ENCODE data around the gene CDH8. TPM values are rescaled to one million over a fixed set of nuclear protein-coding genes. Genes with fewer than 3 reads are reported as not detected.

The CDH8 gene
- total and polyA plus RNA-seq, 7 donors = 0.13 to 3.9 (median 0.83) TPM; not detected in 2

DNA sequence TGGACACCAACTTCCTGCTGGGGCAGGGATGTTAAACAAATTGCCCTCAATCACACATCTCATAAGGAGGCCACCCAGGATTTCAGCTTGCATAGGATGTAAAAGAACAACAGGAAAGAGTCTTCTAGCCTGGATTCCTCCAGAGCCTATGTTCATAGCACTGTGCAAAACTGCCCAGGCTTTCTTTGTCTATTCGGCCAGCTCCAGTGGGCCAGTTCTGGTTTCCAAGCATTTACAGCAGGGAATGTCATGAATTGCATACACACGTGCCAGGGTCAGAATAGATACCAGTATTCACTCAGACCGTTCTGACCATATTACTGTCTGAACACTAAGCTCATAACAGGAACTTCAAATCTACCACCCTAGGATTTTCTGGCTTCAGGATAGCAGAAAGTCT is 273.2 kb downstream of the CDH8 start:
- whole genome bisulfite sequencing, 2 donors = 76 to 77% methylated on average over 3 of the region's 3 CpGs
- Histone ChIP-seq H3K27me3 (no peaks in the 10 kb centered on the region), H3K36me3 (no peaks in the 10 kb centered on the region), H3K4me3 (no peak overlapping the region), H3K27ac (no peak overlapping the region), H3K9me3 (peaks cover 0 to 2% (median 0%) of the 10 kb centered on the region in 4 donors), H3K4me1 (no peaks in the 10 kb centered on the region)
- TF ChIP-seq, protein P1, sequence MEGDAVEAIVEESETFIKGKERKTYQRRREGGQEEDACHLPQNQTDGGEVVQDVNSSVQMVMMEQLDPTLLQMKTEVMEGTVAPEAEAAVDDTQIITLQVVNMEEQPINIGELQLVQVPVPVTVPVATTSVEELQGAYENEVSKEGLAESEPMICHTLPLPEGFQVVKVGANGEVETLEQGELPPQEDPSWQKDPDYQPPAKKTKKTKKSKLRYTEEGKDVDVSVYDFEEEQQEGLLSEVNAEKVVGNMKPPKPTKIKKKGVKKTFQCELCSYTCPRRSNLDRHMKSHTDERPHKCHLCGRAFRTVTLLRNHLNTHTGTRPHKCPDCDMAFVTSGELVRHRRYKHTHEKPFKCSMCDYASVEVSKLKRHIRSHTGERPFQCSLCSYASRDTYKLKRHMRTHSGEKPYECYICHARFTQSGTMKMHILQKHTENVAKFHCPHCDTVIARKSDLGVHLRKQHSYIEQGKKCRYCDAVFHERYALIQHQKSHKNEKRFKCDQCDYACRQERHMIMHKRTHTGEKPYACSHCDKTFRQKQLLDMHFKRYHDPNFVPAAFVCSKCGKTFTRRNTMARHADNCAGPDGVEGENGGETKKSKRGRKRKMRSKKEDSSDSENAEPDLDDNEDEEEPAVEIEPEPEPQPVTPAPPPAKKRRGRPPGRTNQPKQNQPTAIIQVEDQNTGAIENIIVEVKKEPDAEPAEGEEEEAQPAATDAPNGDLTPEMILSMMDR (IDR thresholded peaks at IDR 0.05) = no peak
- TF ChIP-seq POLR2AphosphoS5 (IDR thresholded peaks at IDR 0.05) (no peak), EP300 (IDR thresholded peaks at IDR 0.05) (no peak), POLR2A (IDR thresholded peaks at IDR 0.05) (no peak)
- intact Hi-C loops (cut with DNase I) = no loop called here
- DNase-seq = no peak

DNA sequence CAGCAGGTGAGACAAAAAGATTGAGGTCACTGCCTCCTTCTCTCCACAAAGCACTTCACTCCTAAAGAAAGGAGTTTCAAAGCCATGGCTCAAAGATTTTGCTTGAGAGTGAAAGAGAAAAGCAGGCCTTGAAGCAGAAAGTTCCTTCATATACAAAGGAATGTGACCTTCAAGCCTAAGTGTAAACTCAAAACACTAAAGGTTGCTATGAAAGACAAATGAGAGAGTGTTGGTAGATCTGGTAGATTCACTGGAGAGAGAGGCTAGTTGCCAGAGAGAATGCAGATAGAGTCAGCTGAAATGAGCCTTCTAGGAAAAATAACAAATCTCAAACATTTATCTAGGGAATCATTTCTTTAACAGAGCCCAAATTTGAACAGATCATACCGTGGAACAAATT is 305.2 kb downstream of the CDH8 start:
- no peaks in the 10 kb centered on the region for H3K9me3 ChIP-seq
- TF ChIP-seq POLR2A (IDR thresholded peaks at IDR 0.05) (no peak), EP300 (IDR thresholded peaks at IDR 0.05) (no peak)
- intact Hi-C loops (cut with DNase I) = no loop called here
- H3K36me3 ChIP-seq = no peaks in the 10 kb centered on the region
- H3K4me3 ChIP-seq = no peak overlapping the region
- H3K4me1 ChIP-seq = no peaks in the 10 kb centered on the region
- DNase-seq = no peak
- no peak overlapping the region for H3K27ac ChIP-seq
- 68 to 72% methylated on average over 1 of the region's 1 CpG for WGBS, 2 donors
- no peaks in the 10 kb centered on the region for H3K27me3 ChIP-seq

DNA sequence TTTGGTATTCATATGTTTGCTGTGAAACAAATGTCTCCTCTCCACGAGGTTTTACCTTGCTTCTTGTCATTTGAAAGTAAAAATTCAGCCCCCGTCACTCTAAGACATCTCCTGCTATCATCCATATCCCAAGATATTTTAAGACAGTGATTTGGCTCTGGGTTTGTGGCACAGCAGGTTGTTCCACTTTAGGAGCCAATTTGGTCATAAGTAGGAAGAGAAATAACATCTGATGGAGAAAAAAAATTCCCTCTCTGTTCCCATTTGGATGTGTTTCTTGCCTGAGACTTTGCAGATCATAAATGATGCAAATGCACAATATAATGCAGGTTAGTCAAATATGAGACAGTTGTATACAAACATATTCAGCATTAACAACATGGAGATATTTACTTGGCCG is 309.5 kb downstream of the CDH8 start:
- no peaks in the 10 kb centered on the region for H3K9me3 ChIP-seq
- intact Hi-C loops (cut with DNase I) = no loop called here
- no peaks in the 10 kb centered on the region for H3K4me1 ChIP-seq
- H3K27me3 ChIP-seq = no peaks in the 10 kb centered on the region
- H3K36me3 ChIP-seq = no peaks in the 10 kb centered on the region
- DNase-seq = no peak
- H3K27ac ChIP-seq = no peak overlapping the region
- TF ChIP-seq POLR2A (IDR thresholded peaks at IDR 0.05) (no peak), POLR2AphosphoS5 (IDR thresholded peaks at IDR 0.05) (no peak), EP300 (IDR thresholded peaks at IDR 0.05) (no peak)
- TF ChIP-seq, protein P1 (IDR thresholded peaks at IDR 0.05) = no peak
- no peak overlapping the region for H3K4me3 ChIP-seq
- WGBS, 2 donors = 64 to 78% methylated on average over 3 of the region's 3 CpGs

DNA sequence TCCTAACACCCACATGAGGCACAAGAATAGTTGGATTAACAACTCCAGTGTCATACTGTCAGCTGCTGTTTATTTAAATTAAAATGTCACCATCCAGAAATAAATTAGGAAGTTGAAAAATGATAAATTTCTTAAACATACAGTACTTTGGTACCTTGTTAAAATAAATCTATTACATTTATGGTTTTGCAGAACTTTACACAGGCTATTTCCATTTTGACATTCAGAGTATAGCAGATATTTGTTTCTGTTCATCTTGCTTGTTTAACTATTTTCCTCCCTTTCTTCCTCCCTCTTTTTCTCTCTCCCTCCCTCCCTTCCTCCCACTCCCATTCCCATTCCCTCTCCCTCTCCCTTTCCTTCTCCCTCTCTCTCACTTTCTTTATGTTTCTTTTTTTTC is 310.1 kb downstream of the CDH8 start:
- TF ChIP-seq POLR2A (IDR thresholded peaks at IDR 0.05) = no peak
- TF ChIP-seq, protein P1 (IDR thresholded peaks at IDR 0.05) = no peak
- TF ChIP-seq POLR2AphosphoS5 (IDR thresholded peaks at IDR 0.05) = no peak
- no peak for TF ChIP-seq EP300 (IDR thresholded peaks at IDR 0.05)
- no peak overlapping the region for H3K27ac ChIP-seq
- H3K36me3 ChIP-seq = no peaks in the 10 kb centered on the region
- no peak for DNase-seq
- H3K9me3 ChIP-seq = no peaks in the 10 kb centered on the region
- H3K27me3 ChIP-seq = no peaks in the 10 kb centered on the region
- intact Hi-C loops (cut with DNase I) = no loop called here
- no peak overlapping the region for H3K4me3 ChIP-seq
- H3K4me1 ChIP-seq = no peaks in the 10 kb centered on the region

DNA sequence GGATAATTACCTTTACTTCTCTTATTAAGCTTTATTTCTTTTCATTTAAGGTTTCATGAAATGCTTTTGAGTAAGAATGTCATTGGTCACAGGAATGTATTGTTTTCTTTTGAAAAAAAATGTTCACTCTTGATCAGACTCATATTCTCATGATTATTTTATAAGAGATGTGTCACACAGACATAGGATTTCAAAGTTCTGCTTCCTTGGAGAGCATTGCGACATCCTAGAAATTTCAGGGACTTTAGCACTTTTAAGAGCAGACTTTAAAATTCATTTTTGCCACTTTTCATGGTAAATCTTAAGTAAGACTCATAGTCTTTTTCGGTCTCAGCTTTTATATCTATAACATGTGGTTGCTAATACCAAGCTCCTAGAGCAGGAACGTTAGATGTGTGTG is 314.7 kb downstream of the CDH8 start:
- no peak for TF ChIP-seq EP300 (IDR thresholded peaks at IDR 0.05)
- TF ChIP-seq POLR2A (IDR thresholded peaks at IDR 0.05) = no peak
- TF ChIP-seq, protein P1 (IDR thresholded peaks at IDR 0.05) = no peak
- TF ChIP-seq POLR2AphosphoS5 (IDR thresholded peaks at IDR 0.05) = no peak
- H3K9me3 ChIP-seq = no peaks in the 10 kb centered on the region

More for the DNA sequence above, 314.7 kb downstream of the CDH8 start:
- Histone ChIP-seq H3K4me1 (no peaks in the 10 kb centered on the region), H3K36me3 (no peaks in the 10 kb centered on the region), H3K4me3 (no peak overlapping the region), H3K27ac (no peak overlapping the region), H3K27me3 (no peaks in the 10 kb centered on the region)
- no peak for DNase-seq
- WGBS, 2 donors = 68 to 78% methylated on average over 3 of the region's 3 CpGs
- intact Hi-C loops (cut with DNase I) = no loop called here
